Mesothelial cell of epicardium (in vitro differentiated cells): Measurements from ENCODE around the gene ELMOD3. TPM values are rescaled to one million over a fixed set of nuclear protein-coding genes. Genes with fewer than 3 reads are reported as not detected.
"Not testable (repeated sequence)": the region's sequence is repeated elsewhere in the genome, so short reads cannot be mapped to it uniquely, and the experiment has no call there.

Experiments
- DNase-seq, 2 experiments: peaks; one replicate each; pipeline ENCODE4 v3.0.0; 2021; ENCODE audit warnings: low spot score in 2 of 2; ENCODE audit not compliant: unreplicated experiment in 2 of 2
- H3K27ac Mint-ChIP-seq: 2 replicates; pipeline ENCODE4 v1.8.0; 2021; ENCODE audit warnings: mixed read lengths
- H3K27me3 Mint-ChIP-seq: 2 replicates; pipeline ENCODE4 v1.8.0; 2021; ENCODE audit warnings: low read depth, mixed read lengths
- H3K36me3 Mint-ChIP-seq: 2 replicates; pipeline ENCODE4 v1.8.0; 2021; ENCODE audit warnings: mixed read lengths
- H3K4me1 Mint-ChIP-seq: 2 replicates; pipeline ENCODE4 v1.8.0; 2021; ENCODE audit warnings: mixed read lengths
- H3K4me3 Mint-ChIP-seq: 2 replicates; pipeline ENCODE4 v1.8.0; 2021; ENCODE audit warnings: mild to moderate bottlenecking, moderate library complexity, mixed read lengths
- H3K9me3 Mint-ChIP-seq: 2 replicates; pipeline ENCODE4 v1.8.0; 2021; ENCODE audit warnings: mixed read lengths
- total RNA-seq: library from RNA; stranded (reverse); gene quantifications from 3 replicates; pipeline ENCODE4 v1.2.1, GENCODE V29; 2021
- TF ChIP-seq, protein P1 (sequence below): fragments of 200-600 bp; sonication (generic); IDR thresholded peaks from one replicate; pipeline ENCODE4 v1.5.0; 2021; ENCODE audit warnings: antibody characterized with exemption; ENCODE audit not compliant: unreplicated experiment

Gene ELMOD3
- total RNA-seq, 1 donor from 2014 or later: 24.5 TPM

DNA sequence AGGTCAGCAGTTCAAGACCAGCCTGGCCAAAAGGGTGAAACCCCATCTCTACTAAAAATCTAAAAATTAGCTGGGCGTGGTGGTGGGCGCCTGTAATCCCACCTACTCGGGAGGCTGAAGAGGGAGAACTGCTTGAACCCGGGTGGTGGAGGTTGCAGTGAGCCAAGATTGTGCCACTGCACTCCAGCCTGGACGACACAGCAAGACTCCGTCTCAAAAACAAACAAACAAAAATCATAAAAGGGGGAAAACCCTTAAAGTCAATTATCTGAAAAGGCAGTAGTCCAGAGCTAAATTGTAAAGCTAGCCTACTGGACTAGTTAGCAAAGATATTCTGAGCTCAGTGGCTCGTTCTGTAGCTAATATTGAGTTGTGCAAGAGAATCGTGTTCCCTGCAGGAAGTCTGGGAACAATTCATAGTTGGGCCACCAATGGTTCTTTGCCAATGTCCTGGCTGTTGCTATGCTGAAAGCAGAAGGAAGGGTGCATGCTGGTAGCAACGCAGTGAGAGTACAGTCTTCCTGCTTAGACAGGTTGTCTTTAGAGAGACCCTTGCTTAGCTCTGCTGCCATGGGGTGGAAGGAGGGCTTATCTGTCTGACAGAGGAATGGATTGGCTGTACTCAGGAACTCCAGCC is 31.1 kb upstream of the ELMOD3 start:
- Mint-ChIP-seq H3K36me3 (peaks cover 43% of the 10 kb centered on the region), H3K4me1 (peaks cover 33% of the 10 kb centered on the region), H3K9me3 (no peaks in the 10 kb centered on the region), H3K27ac (no peak overlapping the region), H3K4me3 (no peak overlapping the region), H3K27me3 (no peaks in the 10 kb centered on the region)
- DNase-seq: no peak
- TF ChIP-seq, protein P1, sequence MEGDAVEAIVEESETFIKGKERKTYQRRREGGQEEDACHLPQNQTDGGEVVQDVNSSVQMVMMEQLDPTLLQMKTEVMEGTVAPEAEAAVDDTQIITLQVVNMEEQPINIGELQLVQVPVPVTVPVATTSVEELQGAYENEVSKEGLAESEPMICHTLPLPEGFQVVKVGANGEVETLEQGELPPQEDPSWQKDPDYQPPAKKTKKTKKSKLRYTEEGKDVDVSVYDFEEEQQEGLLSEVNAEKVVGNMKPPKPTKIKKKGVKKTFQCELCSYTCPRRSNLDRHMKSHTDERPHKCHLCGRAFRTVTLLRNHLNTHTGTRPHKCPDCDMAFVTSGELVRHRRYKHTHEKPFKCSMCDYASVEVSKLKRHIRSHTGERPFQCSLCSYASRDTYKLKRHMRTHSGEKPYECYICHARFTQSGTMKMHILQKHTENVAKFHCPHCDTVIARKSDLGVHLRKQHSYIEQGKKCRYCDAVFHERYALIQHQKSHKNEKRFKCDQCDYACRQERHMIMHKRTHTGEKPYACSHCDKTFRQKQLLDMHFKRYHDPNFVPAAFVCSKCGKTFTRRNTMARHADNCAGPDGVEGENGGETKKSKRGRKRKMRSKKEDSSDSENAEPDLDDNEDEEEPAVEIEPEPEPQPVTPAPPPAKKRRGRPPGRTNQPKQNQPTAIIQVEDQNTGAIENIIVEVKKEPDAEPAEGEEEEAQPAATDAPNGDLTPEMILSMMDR: no peak

DNA sequence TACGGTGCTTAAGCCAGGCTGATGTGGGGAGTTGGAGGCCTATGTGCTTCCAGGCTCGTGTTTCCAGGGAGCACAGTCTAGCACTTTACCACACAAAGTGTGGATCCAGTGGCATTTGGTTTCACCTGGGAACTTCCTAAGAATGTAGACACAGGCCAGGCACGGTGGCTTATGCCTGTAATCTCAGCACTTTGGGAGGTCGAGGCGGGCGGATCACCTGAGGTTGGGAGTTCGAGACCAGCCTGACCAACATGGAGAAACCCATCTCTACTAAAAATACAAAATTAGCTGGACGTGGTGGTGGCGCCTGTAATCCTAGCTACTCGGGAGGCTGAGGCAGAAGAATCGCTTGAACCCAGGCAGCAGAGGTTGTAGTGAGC is 30.6 kb upstream of the ELMOD3 start:
- Mint-ChIP-seq H3K4me1 (peaks cover 32% of the 10 kb centered on the region), H3K36me3 (peaks cover 43% of the 10 kb centered on the region)
- not testable (repeated sequence) for H3K9me3 Mint-ChIP-seq, DNase-seq, H3K27me3 Mint-ChIP-seq, H3K27ac Mint-ChIP-seq, H3K4me3 Mint-ChIP-seq

DNA sequence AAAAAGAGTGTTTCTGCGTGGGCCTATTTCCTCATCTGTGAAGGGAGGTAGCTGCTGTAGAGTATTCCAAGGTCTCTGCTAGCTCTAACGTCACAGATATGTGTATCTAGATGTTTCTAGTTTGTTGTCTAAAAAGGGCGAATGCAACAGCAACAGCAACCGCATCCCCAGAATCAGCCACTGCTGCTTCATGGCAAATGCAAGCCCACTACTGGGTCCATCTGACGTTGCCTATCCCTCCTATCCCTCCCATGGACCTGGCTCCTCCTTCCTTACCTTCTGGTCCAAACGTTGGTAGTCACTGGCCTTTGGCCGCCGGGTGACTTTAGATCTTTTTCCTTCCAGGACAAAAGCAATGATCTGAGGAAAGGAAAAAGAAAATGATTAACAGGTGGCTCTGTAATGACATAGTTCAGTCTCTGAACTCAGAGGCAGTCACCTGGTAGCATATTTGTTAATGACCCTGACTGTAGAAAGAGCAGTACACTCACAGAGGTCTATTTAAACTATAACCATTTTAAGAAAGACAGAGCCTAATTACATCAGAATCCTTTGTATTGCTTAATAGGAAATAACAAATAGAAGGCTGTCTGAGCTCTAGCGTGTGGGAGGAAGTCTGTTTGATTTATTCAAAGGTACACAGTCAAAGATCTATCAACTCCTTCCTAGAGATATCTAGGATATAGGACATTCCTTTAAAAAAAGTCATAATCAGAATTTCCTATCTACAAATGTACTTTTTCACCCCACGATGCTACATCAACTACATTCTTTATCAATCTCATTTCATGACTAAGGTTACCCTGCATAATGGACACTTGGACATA is 29.7 kb upstream of the ELMOD3 start:
- peaks cover 38% of the 10 kb centered on the region for H3K36me3 Mint-ChIP-seq
- no peaks in the 10 kb centered on the region for H3K27me3 Mint-ChIP-seq
- peak overlapping the region; percentile 88 for H3K4me3 Mint-ChIP-seq
- peak overlapping the region; percentile 54 for H3K27ac Mint-ChIP-seq
- H3K4me1 Mint-ChIP-seq: peaks cover 32% of the 10 kb centered on the region
- H3K9me3 Mint-ChIP-seq: no peaks in the 10 kb centered on the region
- TF ChIP-seq, protein P1: no peak
- DNase-seq: no peak

- Mint-ChIP-seq H3K27ac (no peak overlapping the region), H3K27me3 (no peaks in the 10 kb centered on the region), H3K4me1 (peaks cover 32% of the 10 kb centered on the region), H3K4me3 (peak overlapping the region; percentile 88), H3K9me3 (no peaks in the 10 kb centered on the region), H3K36me3 (peaks cover 34% of the 10 kb centered on the region)
- TF ChIP-seq, protein P1: no peak
- no peak for DNase-seq
Observed at GRCh38 chr2:85325466-85325811, 29.1 kb upstream of the ELMOD3 start.

DNA sequence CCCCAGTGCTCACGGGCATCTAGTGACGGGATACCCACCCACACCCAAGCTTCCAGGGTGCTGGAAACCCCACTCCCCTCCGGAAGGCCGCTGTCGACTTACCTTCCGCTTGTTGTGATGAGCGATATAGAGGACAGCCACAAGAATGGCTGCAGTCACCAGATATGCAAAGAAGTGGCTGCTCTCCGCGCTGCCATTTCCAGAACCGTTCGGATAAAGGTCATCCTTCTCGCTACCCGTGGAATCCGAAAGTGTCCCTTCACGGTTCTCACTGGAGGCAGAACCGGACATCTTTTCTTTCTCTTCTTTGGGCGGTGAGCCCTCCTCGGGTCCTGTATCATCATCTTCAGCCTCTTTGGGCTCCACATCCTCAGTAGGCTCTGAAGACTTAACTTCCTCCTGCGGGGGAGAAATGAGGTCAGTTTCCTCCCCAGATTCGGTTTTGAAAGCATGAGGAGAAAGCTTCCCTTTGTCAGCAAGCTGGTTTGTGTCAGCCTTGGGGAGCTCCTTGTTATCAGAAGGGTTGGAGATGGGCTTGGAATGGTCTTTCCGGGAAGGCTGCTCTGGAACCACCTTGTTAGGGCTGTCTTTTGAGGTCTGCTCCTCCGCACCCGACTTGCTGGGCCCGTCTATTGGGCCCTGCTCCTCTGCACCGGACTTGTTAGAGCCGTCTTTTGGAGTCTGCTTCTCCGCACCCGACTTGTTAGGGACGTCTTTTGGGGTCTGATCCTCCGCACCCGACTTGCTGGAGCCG is 28.0 kb upstream of the ELMOD3 start:
- Mint-ChIP-seq H3K4me3 (peak overlapping the region; percentile 88), H3K27me3 (no peaks in the 10 kb centered on the region), H3K9me3 (no peaks in the 10 kb centered on the region), H3K4me1 (peaks cover 32% of the 10 kb centered on the region), H3K36me3 (peaks cover 24% of the 10 kb centered on the region), H3K27ac (no peak overlapping the region)
- TF ChIP-seq, protein P1: no peak
- DNase-seq: no peak
